Activated naive CD4-positive, alpha-beta T cell treated with anti-CD3 and anti-CD28 coated beads, Interleukin-2, amount 50 U/mL, for 16 hours (primary cell): Measurements from ENCODE around the gene AMPD2.
A peak's percentile ranks its signal among the peaks of the same experiment; 100 is the strongest.

ENCODE experiments used
- DNase-seq: peaks from one replicate; pipeline ENCODE4 v3.0.0-alpha.2; 2020

Gene AMPD2

GRCh38 chr1:109619576-109620400 lies at the start of gene AMPD2, which contains the start of gene GNAT2:
AMPD2 (plus strand) TSS chr1:109619837; CDS start chr1:109621176, 1,339 bp downstream.
GNAT2 (minus strand) TSS chr1:109619616; CDS start chr1:109612870, 6,746 bp downstream.
- peak; percentile 69 for DNase-seq

- no peak for DNase-seq
Measured at GRCh38 chr1:109570414-109570813, 49.2 kb upstream of the AMPD2 start.

- DNase-seq, result no peak
Measured at GRCh38 chr1:109573785-109574184, 45.9 kb upstream of the AMPD2 start.

- no peak for DNase-seq
Measured at GRCh38 chr1:109578947-109579443, 40.6 kb upstream of the AMPD2 start.

- DNase-seq, result no peak
Measured at GRCh38 chr1:109579491-109579890, 40.1 kb upstream of the AMPD2 start.

GRCh38 chr1:109582021-109582420 lies 37.6 kb upstream of the AMPD2 start:
- no peak for DNase-seq

GRCh38 chr1:109584766-109585165 lies 34.9 kb upstream of the AMPD2 start:
- DNase-seq, result no peak

GRCh38 chr1:109586055-109586454 lies 33.6 kb upstream of the AMPD2 start:
- DNase-seq, result no peak

- no peak for DNase-seq
Measured at GRCh38 chr1:109589177-109589576, 30.5 kb upstream of the AMPD2 start.

GRCh38 chr1:109589679-109590078 lies 30.0 kb upstream of the AMPD2 start:
- no peak for DNase-seq

- no peak for DNase-seq
Measured at GRCh38 chr1:109592916-109593315, 26.7 kb upstream of the AMPD2 start.

- no peak for DNase-seq
Measured at GRCh38 chr1:109595531-109595930, 24.1 kb upstream of the AMPD2 start.

GRCh38 chr1:109598156-109598555 lies 21.5 kb upstream of the AMPD2 start:
- DNase-seq, result no peak

GRCh38 chr1:109598655-109599054 lies 21.0 kb upstream of the AMPD2 start:
- DNase-seq, result no peak

- no peak for DNase-seq
Measured at GRCh38 chr1:109603229-109603628, 16.4 kb upstream of the AMPD2 start.

GRCh38 chr1:109605381-109605780 lies 14.3 kb upstream of the AMPD2 start:
- no peak for DNase-seq

GRCh38 chr1:109609881-109610280 lies 9.8 kb upstream of the AMPD2 start:
- DNase-seq, result no peak

GRCh38 chr1:109610609-109611307 lies 8.9 kb upstream of the AMPD2 start:
- no peak for DNase-seq

- no peak for DNase-seq
Measured at GRCh38 chr1:109611308-109611990, 8.2 kb upstream of the AMPD2 start.

GRCh38 chr1:109613361-109614147 lies 6.1 kb upstream of the AMPD2 start:
- no peak for DNase-seq

- no peak for DNase-seq
Measured at GRCh38 chr1:109615879-109616278, 3.8 kb upstream of the AMPD2 start.

- DNase-seq, result no peak
Measured at GRCh38 chr1:109616391-109616790, 3.2 kb upstream of the AMPD2 start.
